HG02588 (cell line): ENCODE results near the gene XCR1.
"Not testable (repeated sequence)": the region's sequence is repeated elsewhere in the genome, so short reads cannot be mapped to it uniquely, and the experiment has no call there.

Experiments used
- ATAC-seq: cut with Tn5 transposase; IDR thresholded peaks from one replicate; pipeline ENCODE4 v1.9.1; 2021; ENCODE audit warnings: mild to moderate bottlenecking, moderate library complexity; ENCODE audit not compliant: unreplicated experiment

Gene XCR1

DNA sequence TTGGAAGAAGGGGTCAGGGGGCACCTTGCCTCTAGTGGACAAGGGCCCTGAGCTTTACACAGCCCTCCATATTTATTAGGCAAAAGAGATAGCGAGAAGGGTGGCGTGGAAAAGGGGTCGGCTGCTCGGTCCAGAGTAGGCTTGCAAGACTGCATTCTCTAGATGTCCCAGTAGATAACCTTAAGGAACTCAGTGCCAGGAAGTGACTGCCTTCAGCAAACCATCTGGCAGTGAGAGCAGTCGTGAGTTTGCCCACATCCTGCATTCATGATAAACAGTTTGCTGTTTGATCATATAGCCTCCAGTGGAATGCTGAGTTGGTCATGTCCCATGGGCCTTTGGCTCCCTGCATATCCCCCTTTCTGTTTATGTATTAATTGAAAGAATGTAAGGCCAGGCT is 18.9 kb upstream of the XCR1 start:
- ATAC-seq, result not testable (repeated sequence)

DNA sequence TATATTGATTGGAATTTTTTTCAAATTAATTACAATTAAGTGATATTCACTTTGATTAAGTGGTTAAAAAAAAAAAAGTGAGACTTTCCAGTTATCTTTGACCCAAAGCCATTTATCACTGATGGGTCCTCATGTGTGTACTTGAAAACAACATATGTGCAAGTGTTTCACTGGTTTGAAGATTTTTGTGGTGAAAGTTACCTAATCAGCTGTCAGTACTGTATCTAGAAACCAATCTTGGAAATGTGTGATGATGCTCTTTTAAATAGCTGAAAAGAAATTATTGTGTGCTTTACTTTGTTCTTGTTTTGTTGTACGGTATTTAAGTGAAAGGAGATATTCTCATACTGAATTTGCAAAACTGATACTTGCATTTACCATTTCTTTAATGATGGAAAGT is 11.6 kb upstream of the XCR1 start:
- no peak for ATAC-seq

DNA sequence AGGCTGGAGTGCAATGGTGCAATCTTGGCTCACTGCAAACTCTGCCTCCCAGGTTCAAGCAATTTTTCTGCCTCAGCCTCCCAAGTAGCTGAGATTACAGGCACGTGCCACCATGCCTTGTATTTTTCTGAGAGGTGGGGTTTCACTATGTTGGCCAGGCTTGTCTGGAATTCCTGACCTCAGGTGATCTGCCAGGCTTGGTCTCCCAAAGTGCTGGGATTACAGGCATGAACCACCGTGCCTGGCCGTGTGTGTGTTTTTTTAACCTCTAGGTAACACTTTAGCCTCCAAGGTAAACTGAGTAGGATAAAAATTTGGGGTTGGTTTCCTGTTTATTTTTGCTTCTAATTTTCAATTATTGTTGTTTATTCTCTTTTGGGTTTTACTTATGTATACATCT is 10.8 kb upstream of the XCR1 start:
- not testable (repeated sequence) for ATAC-seq

DNA sequence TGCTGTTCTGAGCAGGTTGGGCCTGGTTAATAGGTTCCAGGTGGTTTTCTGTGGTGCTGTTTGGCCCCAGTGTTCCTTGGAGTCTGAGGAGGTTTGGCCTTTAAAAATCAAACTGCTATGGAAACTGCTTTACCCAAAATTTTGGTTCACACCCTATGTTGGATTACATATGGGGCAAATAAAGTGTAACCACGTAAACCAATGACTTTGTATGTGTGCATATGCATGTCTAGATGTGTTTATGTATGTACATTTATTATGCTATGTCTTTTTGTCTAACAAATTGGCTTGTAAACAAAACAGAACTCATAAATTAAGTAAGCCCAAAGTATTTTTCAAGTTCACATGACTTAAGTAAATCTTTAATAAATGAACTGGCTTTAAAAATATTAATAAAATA is 8.9 kb upstream of the XCR1 start:
- no peak for ATAC-seq

DNA sequence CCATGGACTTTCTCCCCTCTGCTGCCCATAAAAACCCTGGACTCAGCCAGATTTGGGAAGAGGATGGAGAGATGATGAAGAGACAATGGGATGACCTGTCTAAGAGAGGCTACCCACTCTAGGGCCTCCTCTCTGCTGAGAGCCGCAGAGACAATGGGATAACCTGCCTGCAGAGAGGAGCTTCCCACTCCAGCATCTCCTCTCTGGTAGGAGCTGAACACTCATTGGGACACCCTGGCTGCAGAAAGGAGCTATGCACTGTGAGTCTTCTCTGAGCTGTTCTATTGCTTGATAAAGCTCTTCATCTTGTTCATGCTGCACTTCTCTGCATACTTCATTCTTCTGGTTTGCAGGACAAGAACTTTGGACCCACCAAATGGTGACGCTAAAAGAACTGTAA is 4.5 kb upstream of the XCR1 start:
- ATAC-seq, result no peak

DNA sequence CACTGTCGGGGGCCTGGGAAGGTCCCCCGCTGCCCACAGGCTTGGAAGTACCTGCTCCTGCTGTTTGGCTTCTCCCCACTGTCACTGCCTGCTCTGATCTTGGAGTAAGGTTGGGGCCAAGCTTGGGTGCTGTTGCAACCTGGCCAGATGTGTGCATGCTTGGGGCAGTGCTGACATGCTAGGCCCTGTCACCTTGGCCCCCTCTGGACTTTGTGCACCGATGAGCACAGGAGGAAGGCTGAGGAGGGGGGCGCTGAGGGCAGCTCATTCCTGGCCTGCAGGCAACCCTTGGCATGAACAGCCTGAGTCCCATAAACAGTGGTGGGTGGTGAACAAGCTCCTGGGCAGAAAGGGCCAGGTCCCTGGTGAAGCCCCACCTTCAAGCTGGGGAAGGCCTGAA is 4.0 kb upstream of the XCR1 start:
- ATAC-seq, result no peak

DNA sequence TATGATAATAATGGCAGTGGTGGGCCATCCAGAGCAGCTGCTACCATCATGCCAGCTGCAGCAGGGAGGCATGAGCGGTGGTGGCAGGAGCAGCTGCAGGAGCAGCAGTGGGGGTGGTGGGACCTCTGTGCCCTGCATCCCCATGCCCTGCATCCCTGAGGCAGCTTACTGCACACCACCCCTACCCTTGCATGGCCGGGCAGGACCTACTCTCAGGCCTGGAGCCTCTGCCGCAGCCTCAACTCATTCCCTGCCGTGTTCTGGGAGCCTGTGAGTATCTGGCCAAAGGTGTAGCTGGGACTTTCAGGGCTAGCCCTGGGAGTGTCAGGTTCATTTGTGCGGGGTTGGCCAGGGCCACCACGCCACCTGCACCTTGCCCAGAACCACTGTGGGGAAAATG is 3.3 kb upstream of the XCR1 start:
- ATAC-seq, result no peak

DNA sequence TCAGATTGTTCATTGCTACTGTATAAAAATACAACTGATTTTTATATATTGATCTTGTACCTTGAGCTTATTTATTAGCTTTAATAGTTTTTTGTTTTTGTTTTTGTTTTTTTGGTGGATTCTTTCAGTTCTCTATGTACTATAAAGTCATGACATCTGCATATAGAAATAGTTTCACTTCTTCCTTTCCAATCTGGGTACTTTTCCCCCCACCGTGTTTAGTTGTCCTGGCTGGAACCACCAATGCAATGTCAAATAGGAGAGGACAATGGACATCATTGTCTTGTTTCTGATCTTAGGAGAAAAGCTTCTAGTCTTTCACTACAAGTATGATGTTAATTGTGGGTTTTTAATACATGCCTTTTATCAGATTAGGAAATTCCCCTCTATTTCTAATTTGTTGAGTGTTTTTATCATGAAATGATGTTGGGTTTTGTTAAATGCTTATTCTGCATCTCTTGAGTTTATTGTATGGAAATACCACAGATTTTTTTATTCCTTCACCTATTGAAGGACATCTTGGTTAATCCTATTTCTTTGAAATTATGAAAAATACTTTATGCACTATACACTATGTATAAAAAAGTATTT is 2.8 kb upstream of the XCR1 start:
- ATAC-seq, result no peak

DNA sequence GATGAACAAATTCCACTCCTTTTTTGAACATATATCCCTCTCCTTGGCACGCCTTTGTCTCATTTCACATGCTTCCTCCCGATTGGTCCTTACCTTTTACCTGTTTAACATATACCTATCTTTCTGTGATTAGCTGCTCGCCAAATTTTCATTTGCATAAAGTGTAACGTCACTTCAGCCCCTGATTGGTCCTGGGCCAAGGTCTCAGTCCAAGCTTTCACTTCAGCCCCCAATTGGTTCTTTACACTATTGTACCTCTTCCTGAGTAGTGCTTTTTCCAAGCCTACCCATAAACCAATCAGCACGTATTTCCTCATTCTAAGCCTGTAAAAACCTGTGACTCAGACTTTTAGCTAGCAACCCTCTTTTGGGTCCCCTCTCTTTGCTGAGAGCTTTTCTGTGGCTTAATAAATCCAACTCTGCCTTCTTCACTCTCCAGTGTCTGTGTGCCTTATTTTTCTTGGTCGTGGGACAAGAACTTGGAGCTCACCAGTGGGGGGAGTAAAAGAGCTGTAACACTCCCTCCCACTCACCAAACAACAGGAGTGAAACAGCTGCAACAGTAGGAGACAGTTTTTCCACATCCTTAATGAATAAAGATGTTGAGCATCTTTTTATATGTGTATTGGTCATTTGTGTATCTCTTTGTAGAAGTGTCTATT is 584 bp upstream of the XCR1 start:
- ATAC-seq, result no peak

DNA sequence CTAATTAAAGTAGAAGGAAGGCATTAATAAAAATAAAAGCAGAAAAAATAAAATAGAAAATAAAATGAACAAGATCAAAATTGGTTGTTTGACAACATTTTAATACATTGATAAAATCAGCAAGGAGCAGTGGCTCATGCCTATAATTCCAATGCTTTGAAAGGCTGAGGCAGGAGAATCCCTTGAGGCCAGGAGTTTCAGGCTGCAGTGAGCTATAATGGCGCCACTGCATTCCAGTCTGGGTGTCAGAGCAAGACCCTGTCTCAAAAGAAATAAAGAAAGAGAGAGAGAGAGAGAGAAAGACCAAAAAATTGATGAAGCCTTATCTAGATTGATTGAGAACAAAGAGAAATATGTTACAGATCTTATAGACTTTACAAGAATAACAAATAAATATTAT is 2.1 kb downstream of the XCR1 start:
- ATAC-seq, result no peak

DNA sequence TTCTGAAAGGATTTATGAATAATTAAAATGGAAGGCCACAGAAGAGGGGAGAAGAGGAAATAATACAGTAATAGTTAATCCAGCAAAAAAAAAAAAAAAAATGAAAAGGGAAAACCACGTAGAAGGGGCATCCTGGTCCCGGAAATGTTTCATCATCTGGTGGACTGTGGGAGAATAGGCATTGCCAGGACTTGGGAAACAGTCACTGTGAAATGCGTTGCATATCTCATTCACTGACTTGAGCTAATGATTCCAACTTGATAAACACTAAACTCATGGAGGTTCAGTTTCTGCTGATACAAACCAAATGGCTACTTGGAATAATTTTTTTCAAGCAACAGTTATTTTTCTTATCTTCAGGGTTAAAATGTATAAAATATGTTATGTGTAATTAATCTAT is 3.2 kb downstream of the XCR1 start:
- no peak for ATAC-seq

DNA sequence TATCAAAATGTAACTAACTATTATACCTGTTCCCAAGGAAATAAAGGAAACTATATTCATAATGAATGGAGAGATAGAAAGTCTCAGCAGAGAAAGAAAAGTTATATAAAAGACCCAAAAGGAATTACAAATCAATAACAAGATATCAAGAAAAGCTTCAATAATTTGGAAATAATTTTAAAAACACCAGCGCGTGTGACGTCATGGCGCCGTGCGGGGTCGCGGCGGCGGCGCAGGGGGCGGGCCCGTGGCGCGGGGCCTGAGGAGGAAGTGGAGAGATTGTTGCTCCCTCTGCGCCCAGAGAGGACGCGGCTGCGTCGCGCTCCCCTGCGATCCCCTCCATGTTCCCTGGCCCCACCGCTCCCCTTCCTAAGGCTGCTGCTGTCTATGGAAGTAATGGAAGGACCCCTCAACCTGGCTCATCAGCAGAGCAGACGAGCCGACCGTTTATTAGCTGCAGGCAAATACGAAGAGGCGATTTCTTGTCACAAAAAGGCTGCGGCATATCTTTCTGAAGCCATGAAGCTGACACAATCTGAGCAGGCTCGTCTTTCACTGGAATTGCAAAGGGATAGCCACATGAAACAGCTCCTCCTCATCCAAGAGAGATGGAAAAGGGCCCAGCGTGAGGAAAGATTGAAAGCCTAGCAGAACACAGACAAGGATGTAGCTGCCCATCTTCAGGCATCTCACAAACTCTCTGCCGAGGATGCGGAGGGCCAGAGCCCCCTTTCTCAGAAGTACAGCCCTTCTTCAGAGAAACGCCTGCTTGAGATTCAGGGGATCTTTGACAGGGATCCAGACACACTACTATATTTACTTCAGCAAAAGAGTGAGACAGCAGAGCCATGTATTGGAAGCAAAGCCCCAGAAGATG is 4.1 kb downstream of the XCR1 start:
- ATAC-seq, result no peak

DNA sequence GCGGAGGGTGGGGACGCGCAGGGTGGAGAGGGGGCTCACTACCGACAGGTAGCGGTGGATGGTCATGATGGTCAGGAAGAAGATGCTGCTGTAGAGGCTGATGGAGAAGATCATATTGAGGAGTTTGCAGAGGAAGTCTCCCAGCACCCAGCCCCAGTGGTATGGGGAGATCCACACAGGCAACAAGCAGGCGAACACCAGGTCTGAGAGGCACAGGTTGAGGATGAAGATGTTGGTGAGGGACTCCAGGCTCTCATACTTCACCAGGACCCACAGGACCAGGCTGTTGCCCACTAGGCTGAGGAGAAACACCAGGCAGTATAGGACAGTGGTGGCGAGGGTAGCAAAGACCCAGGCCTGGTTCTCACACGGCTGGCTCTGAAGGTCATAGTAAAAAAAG is 5.8 kb downstream of the XCR1 start:
- ATAC-seq, result no peak

DNA sequence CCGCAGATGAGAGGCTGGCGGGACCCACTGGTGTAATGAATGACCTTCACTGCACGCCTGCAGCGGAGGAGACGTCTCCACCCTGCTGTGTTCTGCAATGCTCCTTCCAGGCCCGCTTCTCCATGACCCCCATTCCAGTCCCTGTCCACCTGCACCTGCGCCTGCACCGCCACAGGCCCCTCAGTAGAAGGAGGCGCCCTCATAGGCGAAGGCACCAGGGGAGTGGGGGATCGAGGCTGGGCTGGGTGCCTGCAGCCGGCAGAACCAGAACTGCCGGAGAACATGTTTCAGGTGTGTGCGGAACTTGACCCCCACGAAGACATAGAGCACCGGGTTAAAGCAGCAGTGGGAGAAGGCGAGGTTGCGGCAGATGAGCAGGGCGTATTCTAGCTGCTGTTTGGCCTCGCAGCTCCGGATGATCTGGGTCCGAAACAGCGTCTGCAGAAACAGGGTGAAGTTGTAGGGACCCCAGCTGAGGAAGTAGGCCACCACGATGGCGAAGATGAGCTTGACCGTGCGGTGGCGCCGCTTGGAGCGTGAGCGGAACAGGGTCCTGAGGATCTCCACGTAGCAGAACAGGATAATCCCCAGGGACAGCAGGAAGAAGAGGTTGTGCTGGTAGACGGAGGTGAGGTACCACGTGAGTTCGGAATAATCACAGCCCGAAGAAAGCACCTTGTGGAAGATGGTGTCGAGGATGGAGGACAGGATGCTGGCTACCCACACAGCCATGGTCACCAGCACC is 6.3 kb downstream of the XCR1 start:
- ATAC-seq, result no peak

DNA sequence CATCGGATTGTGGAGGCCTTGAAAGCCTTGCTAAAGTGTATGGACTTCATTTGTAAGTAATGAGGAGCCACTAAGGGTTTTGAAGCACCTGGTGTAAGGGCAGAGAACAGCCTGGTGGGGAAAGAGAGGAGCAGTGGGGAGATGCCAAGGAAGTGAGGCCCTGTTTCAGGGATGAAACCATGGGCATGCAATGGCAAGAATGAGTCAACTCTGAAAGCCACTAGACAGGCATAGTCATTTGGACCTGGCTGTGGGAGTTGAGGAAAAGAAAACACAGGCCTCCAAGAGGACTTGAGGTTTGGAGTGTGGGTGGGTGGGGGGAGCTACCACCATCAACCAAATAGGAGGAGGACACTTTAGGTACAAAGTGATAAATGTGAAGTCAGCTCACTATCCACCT is 7.6 kb downstream of the XCR1 start:
- ATAC-seq, result no peak

DNA sequence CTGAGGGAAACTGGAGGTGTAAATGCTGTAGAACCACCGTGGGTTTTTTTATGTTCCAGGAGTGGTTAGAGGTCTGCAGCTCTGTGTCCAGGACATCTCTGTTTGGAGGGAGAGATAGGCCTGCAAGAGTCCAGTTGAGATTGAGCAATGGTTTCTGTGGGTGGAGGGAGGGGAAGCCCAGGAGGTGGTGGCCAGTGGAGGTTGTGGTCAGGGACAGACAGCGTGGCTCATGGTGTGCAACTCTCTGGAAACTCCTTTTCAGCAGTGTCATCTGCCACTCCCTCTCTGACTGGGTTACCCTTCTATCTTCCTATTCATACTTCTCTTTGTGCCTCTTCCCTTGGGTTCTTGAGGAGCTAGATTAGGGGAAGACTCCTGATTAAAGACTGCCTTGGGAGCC is 9.6 kb downstream of the XCR1 start:
- no peak for ATAC-seq

DNA sequence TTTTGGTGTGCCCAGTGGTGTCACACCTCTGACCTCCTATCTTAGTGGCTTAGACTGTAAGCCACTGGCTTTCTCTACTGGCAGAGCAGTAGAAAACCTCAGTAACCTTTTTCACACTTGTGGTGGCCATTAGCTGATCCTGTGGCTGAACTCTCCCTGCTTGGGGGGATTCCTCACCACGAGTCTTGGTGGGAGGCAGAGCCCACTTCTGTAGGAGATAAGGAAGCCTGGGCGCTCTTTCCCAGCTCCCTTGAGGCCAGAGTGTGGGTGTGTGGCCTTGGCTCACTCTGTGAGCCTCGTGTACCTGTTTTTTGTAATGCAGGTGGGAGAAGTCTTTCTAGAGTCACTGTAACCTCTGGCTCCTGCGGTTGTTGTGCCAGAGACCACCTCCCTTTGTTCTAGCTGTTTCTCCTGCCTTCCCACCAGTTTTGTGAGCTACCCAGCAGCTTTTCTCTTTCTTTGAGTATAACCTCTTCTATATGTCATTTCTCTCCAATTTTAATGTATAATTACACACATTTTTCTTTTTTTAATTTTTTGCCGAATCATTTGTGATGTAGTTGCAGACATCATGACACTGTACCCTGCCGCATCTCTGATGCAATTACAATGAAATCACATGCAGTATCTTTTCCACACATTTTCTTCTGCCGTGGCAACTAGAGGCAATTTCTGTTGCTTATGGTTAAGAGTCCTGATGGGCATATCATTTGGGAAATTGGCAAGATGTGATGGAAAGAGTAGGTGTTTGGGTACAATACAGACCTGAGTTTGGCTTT is 13.8 kb downstream of the XCR1 start:
- no peak for ATAC-seq

DNA sequence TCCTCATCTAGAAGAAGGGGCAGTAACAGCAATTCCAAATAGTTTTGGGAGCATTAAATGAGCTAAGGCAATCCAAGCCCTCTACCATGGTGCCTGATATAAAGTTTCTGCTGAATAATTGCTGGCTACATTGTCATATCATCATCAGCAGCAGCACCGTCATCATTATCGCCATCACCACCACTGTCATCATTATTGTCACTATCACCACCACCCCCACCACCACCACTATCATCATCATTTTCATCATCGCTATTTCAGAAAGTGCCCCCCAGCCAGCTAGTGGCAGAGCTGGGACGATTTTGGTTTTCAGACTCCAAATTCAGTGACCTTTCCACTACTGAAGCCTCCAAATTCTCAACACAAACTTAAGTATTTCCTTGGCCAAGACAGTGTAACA is 15.0 kb downstream of the XCR1 start:
- ATAC-seq, result no peak

DNA sequence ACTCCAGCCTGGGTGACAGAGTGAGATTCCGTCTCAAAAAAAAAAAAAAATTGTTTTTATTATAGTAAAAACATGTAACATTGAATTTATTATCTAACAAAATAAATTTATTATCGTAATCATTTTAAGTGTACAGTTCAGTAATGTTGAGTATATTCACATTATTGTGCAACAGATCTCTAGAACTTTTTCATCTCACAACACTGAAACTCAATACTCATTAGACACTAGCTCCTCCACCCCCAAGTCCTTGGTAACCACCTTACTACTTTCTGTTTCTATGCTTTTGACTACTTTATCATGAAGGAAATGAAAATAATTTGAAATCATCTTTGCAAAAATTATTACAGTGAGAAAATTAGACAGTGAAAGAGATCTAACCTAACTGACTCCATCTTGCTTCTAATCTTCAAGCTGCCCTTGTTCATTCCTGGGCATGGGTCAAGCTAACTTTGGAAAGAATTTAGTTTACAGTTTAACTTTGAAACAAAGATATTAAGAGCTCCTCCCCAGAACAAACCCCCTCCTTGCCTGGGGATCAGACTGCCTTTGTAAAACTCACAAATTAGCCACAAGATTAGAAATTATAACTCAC is 16.7 kb downstream of the XCR1 start:
- ATAC-seq, result no peak

DNA sequence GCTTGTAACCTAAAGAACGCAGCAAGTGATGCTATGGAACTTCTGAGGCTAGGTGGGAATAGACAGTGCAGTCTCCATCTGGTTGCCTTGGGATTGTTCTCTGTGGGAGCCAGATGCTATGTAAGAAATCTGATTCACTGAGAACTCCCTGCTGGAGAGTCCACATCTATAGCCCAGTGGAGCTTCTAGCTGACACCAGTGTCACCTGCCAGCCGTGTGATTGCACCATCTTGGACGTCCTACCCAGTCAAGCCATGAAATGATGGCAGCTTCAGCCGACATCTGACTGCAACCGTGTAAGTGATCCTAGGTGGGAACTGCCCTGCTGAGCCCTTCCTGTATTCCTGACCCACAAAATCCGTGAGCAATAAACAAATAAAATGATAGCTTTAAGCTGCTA is 19.2 kb downstream of the XCR1 start:
- ATAC-seq, result no peak
